A549 (cell line): ENCODE data around the gene USP2. TPM values are rescaled to one million over a fixed set of nuclear protein-coding genes. Genes with fewer than 3 reads are reported as not detected.
A peak's percentile ranks its signal among the peaks of the same experiment; 100 is the strongest.

Experiments
- ATAC-seq, 2 experiments: fragments of 200-7000 bp in 1 of 2; fragments of >200 bp in 1 of 2; cut with Nextera tagmentation in 1 of 2; cut with Tn5 transposase in 1 of 2; 3 replicates each; pipeline versions ENCODE4 v1.8.0 to v1.9.1; 2018 to 2020; ENCODE audit warnings: mild to moderate bottlenecking in 1 of 2, moderate library complexity in 1 of 2
- CTCF ChIA-PET: fragments of 300-600 bp; sonication (Branson Sonifier 250); formaldehyde crosslinking; extraction: SDS; loops from one replicate; lab custom pipeline; 2021; ENCODE audit warnings: antibody characterized with exemption, inconsistent platforms; lab: Yijun Ruan, JAX
- POLR2A ChIA-PET: fragments of 350-600 bp; formaldehyde crosslinking; extraction: SDS; loops from one replicate; lab custom pipeline; 2021; ENCODE audit warnings: antibody characterized with exemption, inconsistent platforms; lab: Yijun Ruan, JAX
- DNase-seq, 2 experiments: peaks; one replicate each; pipeline versions ENCODE4 v3.0.0 to v3.0.0-alpha.2; 2011 to 2016; ENCODE audit warnings: low read depth in 1 of 2, low spot score in 1 of 2
- FAIRE-seq: peaks from 2 replicates; lab custom pipeline; 2011; peaks lifted over from hg19 to GRCh38; lab: Jason Lieb, UNC
- H3K27ac ChIP-seq, 2 experiments: fragments of >200 bp; sonication (Bioruptor Twin); formaldehyde crosslinking; 3 replicates each; pipeline ENCODE4 v1.5.1; 2016 to 2017
- H3K4me1 ChIP-seq: fragments of >200 bp; sonication (Bioruptor Twin); formaldehyde crosslinking; 3 replicates; pipeline ENCODE4 v1.6.1; 2016
- H3K4me2 ChIP-seq: fragments of >200 bp; sonication (Bioruptor Twin); formaldehyde crosslinking; 3 replicates; pipeline ENCODE4 v1.6.1; 2016
- H3K4me3 ChIP-seq: fragments of >200 bp; sonication (Bioruptor Twin); formaldehyde crosslinking; 3 replicates; pipeline ENCODE4 v1.5.1; 2016
- H3K9me3 ChIP-seq: fragments of >200 bp; sonication (Bioruptor Twin); formaldehyde crosslinking; 3 replicates; pipeline ENCODE4 v1.6.1; 2016
- BHLHE40 ChIP-seq: IDR thresholded peaks from 2 replicates; pipeline ENCODE4 v1.6.1; 2012; ENCODE audit warnings: low read depth, low read length, inconsistent platforms
- EHMT2 ChIP-seq: fragments of 200-600 bp; sonication (generic); IDR thresholded peaks from 2 replicates; pipeline ENCODE4 v1.6.1; 2016; ENCODE audit warnings: antibody characterized with exemption, low read depth, mild to moderate bottlenecking, moderate library complexity
- HDAC2 ChIP-seq: fragments of 200-600 bp; sonication (generic); IDR thresholded peaks from 2 replicates; pipeline ENCODE4 v1.6.1; 2016
- HEYL ChIP-seq: fragments of 250-450 bp; sonication (Bioruptor Pico); IDR thresholded peaks from 2 replicates; pipeline ENCODE4 v1.8.0; 2021; ENCODE audit warnings: mild to moderate bottlenecking, moderate library complexity
- HOXA7 ChIP-seq: fragments of 250-450 bp; sonication (Bioruptor Pico); IDR thresholded peaks from 2 replicates; pipeline ENCODE4 v1.5.0; 2020; ENCODE audit warnings: mild to moderate bottlenecking, moderate library complexity
- MAFK ChIP-seq: fragments of 450-650 bp; IDR thresholded peaks from 2 replicates; pipeline ENCODE4 v1.6.1; 2014; ENCODE audit not compliant: partially characterized antibody
- PHF8 ChIP-seq: fragments of 200-600 bp; sonication (generic); IDR thresholded peaks from 2 replicates; pipeline ENCODE4 v1.6.1; 2016; ENCODE audit warnings: low read depth, mild to moderate bottlenecking, antibody characterized with exemption, moderate library complexity, borderline replicate concordance
- POLR2A ChIP-seq: IDR thresholded peaks from 2 replicates; pipeline ENCODE4 v1.6.1; 2012; ENCODE audit warnings: mild to moderate bottlenecking, low read length
- RARB ChIP-seq: fragments of 250-450 bp; sonication (Bioruptor Pico); IDR thresholded peaks from 2 replicates; pipeline ENCODE4 v1.8.0; 2021; ENCODE audit warnings: mild to moderate bottlenecking, moderate library complexity
- SMC3 ChIP-seq: fragments of >200 bp; sonication (Bioruptor Twin); formaldehyde crosslinking; IDR thresholded peaks from 3 replicates; pipeline ENCODE4 v1.6.1; 2018; ENCODE audit warnings: inconsistent platforms
- TP53 ChIP-seq: fragments of 250-450 bp; sonication (Bioruptor Pico); IDR thresholded peaks from 2 replicates; pipeline ENCODE4 v1.5.0; 2021; ENCODE audit warnings: mild to moderate bottlenecking, moderate library complexity
- ZC3H11A ChIP-seq: fragments of 450-650 bp; IDR thresholded peaks from 2 replicates; pipeline ENCODE4 v1.6.1; 2014; ENCODE audit warnings: antibody characterized with exemption, mild to moderate bottlenecking
- WGBS: methylation state at CpG from one replicate; pipeline ENCODE4 v1.1.6; 2017; ENCODE audit errors: missing lambda C conversion rate; 5-methylcytosine and 5-hydroxymethylcytosine counted together
- polyA plus RNA-seq, 4 experiments: library from polyadenylated mRNA; depleted of rRNA in 3 of 4; stranded (reverse); fragments of >200 nt; fragmentation: RNase III in 1 of 4; extraction: RNeasy Plus Mini Kit Qiagen cat#74134 plus additional on column Dnase treatment in 1 of 4; gene quantifications; 2 replicates in 3 of 4; 3 replicates in 1 of 4; pipeline ENCODE4 v1.2.3, GENCODE V29; 2011 to 2017
- TF ChIP-seq, protein P1 (sequence below): fragments of >200 bp; sonication (Bioruptor Twin); formaldehyde crosslinking; IDR thresholded peaks from 2 replicates; pipeline ENCODE4 v1.6.1; 2016
- TF ChIP-seq, protein P2 (sequence below): fragments of 200-600 bp; sonication (generic); IDR thresholded peaks from 2 replicates; pipeline ENCODE4 v1.6.1; 2016; ENCODE audit warnings: antibody characterized with exemption, mild to moderate bottlenecking, moderate library complexity
- TF ChIP-seq, protein P3 (sequence below): IDR thresholded peaks from 2 replicates; pipeline ENCODE4 v1.6.1; 2012
- TF ChIP-seq, protein P4 (sequence below): IDR thresholded peaks from 2 replicates; pipeline ENCODE4 v1.6.1; 2012; ENCODE audit warnings: low read depth, borderline replicate concordance
- TF ChIP-seq, protein P5 (sequence below): fragments of 450-650 bp; IDR thresholded peaks from 2 replicates; pipeline ENCODE4 v1.6.1; 2014; ENCODE audit warnings: antibody characterized with exemption

The USP2 gene
- polyA plus RNA-seq, 2 of the 4 experiments (the other 2 are of a cell fraction), result 0.30 to 0.48 TPM

DNA sequence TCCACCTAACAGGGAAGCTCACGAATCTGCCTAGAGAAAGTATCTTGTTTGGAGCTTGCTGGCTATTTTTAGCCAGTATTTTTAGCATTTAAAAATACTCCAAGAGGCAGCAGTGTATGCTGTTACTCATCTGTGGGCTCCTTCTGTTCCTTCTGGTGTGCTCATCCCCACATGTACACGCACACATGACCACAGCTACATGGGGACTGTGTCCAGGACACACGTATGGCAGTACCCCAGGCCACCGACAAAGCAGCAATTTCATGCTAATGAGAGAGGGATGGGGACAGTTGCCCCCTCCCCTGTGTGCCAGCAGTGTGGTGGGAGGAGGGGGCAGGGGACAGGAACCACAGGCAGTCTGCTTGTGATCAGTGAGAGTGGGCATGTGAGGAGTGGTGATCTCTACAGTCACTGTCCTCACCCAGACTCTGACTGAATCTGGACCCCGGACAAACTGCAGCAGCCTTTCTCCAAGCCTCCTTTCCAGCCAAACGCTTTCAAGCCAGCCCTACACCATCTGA lies 16.4 kb downstream of the USP2 start (continued):
- TF ChIP-seq, protein P1, sequence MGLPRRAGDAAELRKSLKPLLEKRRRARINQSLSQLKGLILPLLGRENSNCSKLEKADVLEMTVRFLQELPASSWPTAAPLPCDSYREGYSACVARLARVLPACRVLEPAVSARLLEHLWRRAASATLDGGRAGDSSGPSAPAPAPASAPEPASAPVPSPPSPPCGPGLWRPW, result no peak
- TF ChIP-seq POLR2A (no peak), HOXA7 (CRISPR knock-in tag) (no peak), RARB (no peak)

DNA sequence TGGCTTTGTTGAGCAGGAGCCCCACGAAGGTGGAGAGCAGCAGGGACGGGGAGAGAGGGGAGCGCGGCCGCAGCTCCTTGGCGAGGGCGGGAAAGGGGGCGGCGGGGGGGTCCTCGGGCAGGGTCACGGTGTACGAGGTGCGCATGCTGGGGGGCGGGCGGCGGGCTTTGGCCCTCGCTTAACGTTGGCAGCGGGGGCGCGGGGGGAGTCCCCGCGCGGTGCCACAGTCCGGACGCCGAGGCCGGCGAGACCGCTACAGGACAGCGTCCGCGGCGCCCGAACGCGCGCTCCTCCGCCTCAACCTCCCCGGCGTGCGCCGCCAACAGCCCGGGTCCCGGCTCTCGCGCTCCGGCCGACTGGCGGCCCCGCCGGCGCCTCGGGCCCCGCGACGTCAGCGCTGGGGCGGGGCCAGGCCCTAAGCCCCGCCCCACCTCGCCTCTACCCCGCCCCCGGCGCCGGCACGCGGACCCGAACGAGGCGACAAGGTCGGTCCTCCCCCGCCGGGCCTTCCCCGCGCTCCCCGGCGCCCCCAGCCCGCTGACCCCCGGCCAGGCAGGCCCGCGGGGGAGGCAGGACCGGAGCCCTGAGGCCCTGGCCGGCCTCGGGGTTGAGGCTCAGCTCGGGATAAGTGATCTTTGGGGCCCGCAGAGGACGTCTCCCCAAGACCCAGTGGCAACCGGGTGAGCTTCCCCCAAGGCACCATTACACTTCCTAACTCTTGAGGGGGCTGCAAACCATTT lies 17.5 kb downstream of the USP2 start:
- CTCF ChIA-PET, result interaction anchor here (0.6 to 5.8 kb wide), 5 partner anchors 8 to 805 kb away, joined by 3 to 98 read pairs (median 13); partner anchors contain the start of gene USP2
- POLR2A ChIA-PET, result no interaction called here
- H3K9me3 ChIP-seq, result no peaks in the 10 kb centered on the region
- ATAC-seq (peak in 1 of 2 experiments; percentile 49; a peak in 3 of 6 replicates), DNase-seq (peak in 1 of 2 experiments; percentile 31), FAIRE-seq (no peak)
- peak overlapping the region; percentile 97 for H3K4me2 ChIP-seq
- H3K4me1 ChIP-seq, result peaks cover 73% of the 10 kb centered on the region
- TF ChIP-seq, protein P2, sequence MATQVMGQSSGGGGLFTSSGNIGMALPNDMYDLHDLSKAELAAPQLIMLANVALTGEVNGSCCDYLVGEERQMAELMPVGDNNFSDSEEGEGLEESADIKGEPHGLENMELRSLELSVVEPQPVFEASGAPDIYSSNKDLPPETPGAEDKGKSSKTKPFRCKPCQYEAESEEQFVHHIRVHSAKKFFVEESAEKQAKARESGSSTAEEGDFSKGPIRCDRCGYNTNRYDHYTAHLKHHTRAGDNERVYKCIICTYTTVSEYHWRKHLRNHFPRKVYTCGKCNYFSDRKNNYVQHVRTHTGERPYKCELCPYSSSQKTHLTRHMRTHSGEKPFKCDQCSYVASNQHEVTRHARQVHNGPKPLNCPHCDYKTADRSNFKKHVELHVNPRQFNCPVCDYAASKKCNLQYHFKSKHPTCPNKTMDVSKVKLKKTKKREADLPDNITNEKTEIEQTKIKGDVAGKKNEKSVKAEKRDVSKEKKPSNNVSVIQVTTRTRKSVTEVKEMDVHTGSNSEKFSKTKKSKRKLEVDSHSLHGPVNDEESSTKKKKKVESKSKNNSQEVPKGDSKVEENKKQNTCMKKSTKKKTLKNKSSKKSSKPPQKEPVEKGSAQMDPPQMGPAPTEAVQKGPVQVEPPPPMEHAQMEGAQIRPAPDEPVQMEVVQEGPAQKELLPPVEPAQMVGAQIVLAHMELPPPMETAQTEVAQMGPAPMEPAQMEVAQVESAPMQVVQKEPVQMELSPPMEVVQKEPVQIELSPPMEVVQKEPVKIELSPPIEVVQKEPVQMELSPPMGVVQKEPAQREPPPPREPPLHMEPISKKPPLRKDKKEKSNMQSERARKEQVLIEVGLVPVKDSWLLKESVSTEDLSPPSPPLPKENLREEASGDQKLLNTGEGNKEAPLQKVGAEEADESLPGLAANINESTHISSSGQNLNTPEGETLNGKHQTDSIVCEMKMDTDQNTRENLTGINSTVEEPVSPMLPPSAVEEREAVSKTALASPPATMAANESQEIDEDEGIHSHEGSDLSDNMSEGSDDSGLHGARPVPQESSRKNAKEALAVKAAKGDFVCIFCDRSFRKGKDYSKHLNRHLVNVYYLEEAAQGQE, result no peak
- TF ChIP-seq HDAC2, result no peak
- no peak for TF ChIP-seq EHMT2
- TF ChIP-seq, protein P3, sequence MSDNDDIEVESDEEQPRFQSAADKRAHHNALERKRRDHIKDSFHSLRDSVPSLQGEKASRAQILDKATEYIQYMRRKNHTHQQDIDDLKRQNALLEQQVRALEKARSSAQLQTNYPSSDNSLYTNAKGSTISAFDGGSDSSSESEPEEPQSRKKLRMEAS, result peak; percentile 54
- TF ChIP-seq PHF8, result peak; percentile 34; the same call in 1 of the 2 replicates
- TF ChIP-seq, protein P4, sequence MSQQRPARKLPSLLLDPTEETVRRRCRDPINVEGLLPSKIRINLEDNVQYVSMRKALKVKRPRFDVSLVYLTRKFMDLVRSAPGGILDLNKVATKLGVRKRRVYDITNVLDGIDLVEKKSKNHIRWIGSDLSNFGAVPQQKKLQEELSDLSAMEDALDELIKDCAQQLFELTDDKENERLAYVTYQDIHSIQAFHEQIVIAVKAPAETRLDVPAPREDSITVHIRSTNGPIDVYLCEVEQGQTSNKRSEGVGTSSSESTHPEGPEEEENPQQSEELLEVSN, result peak; percentile 45; the same call in 1 of the 2 replicates
- peak overlapping the region; percentile 74 to 91 for H3K27ac ChIP-seq
- WGBS, result 25% methylated on average over 2 of the region's 88 CpGs
- peak overlapping the region; percentile 50 for H3K4me3 ChIP-seq

DNA sequence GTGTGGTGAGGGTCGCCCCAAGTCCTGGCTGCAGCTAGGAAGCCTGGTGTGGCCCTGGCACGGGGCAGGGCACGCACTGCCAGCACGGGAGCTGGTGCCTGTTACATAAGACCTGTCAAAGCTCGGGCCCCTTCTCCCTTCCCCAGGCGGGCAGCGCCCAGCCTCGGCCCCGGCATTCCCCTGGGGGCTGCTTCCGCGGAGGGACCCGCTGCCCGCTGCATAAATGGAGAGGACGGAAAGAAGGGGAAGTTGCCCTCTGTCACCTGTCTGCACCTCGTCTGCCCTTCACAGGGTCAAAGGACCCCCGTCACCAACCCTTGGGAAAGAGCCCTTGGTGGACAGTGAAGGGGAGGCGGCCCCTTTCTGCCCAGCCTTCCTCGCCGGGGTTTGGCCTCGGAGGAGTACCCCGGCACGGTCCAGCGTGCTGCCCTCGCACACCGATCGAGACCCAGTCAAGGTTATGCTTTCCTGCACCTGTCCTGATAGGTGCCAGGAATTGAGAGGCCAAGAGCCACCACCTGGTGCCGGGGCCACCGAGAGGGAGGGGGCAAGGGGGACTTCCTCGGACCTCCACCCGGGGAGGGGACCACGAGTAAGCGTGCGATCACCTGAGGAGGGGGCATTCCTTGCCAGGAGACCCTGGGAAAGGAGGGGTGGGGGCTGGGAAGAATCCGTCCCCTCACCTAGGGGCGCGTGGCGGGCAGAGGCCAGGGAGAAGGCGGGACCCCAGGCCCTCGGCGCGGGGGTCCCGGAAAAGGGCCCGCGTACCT lies 18.2 kb downstream of the USP2 start:
- WGBS, result 76% methylated on average over 14 of the region's 44 CpGs
- ChIA-PET POLR2A (no interaction called here), CTCF (interaction anchor here (1.7 to 5.8 kb wide), 5 partner anchors 9 to 111 kb away, joined by 5 to 98 read pairs (median 22); partner anchors contain the start of gene USP2)
- Histone ChIP-seq H3K4me1 (peaks cover 65% of the 10 kb centered on the region), H3K27ac (peak overlapping the region; percentile 74 to 91), H3K4me3 (peak overlapping the region; percentile 50), H3K4me2 (peak overlapping the region; percentile 97), H3K9me3 (no peaks in the 10 kb centered on the region)
- TF ChIP-seq MAFK (no peak), HEYL (CRISPR knock-in tag) (no peak), ZC3H11A (no peak), BHLHE40 (no peak), PHF8 (no peak), SMC3 (no peak), TP53 (CRISPR knock-in tag) (no peak)
- TF ChIP-seq, protein P5, sequence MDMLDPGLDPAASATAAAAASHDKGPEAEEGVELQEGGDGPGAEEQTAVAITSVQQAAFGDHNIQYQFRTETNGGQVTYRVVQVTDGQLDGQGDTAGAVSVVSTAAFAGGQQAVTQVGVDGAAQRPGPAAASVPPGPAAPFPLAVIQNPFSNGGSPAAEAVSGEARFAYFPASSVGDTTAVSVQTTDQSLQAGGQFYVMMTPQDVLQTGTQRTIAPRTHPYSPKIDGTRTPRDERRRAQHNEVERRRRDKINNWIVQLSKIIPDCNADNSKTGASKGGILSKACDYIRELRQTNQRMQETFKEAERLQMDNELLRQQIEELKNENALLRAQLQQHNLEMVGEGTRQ, result no peak
- ATAC-seq, result no peak
- no peak for DNase-seq
- no peak for FAIRE-seq
